GM21576 (cell line): ENCODE data around the gene PNRC2.
"Not testable (repeated sequence)": the region's sequence is repeated elsewhere in the genome, so short reads cannot be mapped to it uniquely, and the experiment has no call there.

Experiments used
- ATAC-seq: cut with Tn5 transposase; IDR thresholded peaks from one replicate; pipeline ENCODE4 v1.9.1; 2021; ENCODE audit warnings: mild to moderate bottlenecking, moderate library complexity; ENCODE audit not compliant: unreplicated experiment

The PNRC2 gene

DNA sequence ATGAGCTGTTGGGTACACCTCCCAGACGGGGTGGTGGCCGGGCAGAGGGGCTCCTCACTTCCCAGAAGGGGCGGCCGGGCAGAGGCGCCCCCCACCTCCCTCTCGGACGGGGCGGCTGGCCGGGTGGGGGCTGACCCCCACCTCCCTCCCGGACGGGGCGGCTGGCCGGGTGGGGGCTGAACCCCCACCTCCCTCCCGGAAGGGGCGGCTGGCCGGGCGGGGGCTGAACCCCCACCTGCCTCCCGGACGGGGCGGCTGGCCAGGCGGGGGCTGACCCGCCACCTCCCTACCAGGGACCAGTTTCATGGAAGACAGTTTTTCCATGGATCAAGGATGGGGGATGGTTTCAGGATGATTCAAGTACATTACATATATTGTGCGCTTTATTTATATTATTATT lies 27.4 kb downstream of the PNRC2 start:
- not testable (repeated sequence) for ATAC-seq

DNA sequence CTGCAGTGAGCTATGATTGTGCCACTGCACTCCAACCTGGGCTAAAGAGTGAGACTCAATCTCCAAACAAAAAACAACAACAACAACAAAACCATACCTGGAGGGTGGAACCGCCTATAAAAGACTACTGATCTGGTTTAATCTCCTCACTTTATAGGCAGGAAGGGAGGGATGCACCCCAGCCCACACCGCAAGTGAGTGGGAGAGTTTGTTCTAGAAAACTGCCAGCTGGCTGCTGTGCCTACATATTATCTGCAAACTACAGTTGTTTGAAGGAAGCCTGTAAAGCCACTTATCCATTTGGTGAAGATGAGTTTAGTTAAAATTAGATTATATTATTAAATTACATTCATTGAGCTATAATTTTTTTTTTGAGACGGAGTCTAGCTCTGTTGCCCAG lies 29.6 kb downstream of the PNRC2 start:
- ATAC-seq = no peak

DNA sequence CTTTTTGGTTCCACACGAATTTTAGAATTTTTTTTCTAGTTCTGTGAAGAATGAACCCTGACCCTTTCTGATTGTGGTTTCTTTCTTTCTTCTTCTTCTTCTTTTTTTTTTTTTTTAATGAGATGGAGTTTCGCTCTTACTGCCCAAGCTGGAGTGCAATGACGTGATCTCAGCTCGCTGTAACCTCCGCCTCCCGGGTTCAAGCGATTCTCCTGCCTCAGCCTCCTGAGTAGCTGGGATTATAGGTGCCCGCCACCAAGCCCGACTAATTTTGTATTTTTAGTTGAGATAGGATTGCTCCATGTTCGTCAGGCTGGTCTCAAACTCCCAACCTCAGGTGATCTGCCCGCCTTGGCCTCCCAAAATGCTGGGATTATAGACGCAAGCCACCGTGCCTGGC lies 32.4 kb downstream of the PNRC2 start:
- ATAC-seq = not testable (repeated sequence)

DNA sequence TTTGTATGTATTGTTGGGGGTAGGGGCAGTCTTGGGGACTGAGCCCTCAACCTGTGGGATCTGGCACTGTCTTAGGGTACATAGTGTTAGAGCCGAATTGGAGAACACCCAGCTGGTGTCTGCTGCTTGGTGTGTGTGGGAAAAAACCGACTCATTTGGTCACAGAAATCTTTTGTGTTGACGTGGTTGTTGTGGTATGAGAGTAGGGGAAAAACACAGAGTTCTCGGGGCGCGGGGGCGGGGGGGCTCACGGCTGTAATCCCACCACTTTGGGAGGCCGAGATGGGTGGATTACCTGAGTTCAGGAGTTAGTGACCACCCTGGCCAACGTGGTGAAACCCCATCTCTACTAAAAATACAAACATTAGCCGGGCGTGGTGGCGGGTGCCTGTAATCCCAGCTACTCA lies 35.8 kb downstream of the PNRC2 start:
- ATAC-seq = no peak

DNA sequence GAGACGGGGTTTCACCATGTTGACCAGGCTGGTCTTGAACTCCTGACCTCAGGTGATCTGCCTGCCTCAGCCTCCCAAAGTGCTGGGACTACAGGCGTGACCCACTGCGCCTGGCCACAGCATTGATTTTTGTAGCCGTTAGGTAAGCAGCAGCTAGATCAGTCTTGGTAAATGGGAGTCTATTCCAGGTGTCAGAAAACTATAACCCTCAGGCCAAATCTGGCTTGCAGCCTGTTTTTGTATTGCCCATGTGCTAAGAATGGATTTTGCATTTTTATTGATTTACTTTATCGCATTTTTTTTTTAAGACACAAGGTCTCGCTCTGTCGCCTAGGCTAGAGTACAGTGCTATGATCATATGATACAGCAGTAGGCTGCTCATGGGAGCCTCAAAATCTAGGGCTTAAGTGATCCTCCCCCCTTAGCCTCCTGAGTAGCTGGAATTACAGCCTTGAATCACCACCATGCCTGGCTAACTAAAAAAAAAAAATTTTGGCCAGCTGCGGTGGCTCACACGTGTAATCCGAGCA lies 37.1 kb downstream of the PNRC2 start:
- no peak for ATAC-seq

DNA sequence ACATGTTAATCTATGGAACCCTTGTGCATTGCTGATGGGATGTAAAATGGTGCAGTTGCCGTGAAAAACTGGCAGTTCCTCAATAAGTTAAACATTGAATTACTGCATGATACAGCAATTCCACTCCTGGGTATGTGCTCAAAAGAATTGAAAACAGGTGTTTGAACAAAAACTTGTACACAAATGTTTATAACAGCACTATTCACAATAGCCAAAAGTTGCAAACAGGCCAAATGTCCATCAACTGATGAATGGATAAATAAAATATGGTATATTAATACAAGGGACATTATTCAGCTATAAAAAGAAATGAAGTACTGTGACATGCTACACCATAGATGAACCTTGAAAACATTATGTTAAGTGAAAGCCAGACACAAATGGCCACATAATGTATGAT lies 38.2 kb downstream of the PNRC2 start:
- no peak for ATAC-seq

DNA sequence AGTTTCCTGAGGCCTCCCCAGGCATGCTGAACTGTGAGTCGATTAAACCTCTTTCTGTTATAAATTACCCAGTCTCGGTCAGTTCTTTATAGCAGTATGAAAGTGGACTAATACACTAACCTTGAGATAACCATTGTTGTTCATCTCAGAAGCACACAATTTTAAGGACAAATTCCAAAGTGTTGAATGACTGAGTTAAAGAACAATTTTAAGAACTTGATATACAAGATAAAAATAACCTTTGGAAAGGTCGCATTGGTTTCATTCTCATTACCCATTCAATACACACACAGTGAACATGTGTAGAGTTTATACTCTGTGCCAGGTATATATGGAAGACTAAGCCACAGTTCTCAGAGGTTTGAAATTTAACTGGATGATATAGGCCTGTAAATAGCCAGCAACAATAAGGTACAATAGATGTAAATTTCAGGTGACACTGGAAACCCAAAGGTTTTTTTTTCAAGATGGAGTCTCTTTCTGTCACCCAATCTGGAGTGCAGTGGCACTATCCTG lies 39.6 kb downstream of the PNRC2 start:
- ATAC-seq = no peak

DNA sequence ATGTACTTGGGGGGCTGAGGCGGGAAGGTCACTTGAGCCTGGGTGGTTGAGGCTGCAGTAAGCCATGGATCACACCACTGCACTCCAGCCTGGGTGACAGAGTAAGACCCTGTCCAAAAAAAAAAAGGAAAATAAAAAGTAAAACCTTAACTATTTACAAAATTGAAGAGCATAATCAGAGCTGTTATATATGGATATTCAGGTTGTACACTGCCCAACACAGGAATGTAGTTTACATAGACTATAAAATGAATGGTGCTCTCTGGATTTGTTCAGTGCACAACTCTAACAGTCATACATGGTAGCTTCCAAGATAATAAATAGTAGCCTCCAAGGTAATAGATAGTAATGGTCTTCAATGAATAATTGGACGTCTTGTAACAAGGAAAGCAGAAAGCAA lies 43.1 kb downstream of the PNRC2 start:
- ATAC-seq = no peak

DNA sequence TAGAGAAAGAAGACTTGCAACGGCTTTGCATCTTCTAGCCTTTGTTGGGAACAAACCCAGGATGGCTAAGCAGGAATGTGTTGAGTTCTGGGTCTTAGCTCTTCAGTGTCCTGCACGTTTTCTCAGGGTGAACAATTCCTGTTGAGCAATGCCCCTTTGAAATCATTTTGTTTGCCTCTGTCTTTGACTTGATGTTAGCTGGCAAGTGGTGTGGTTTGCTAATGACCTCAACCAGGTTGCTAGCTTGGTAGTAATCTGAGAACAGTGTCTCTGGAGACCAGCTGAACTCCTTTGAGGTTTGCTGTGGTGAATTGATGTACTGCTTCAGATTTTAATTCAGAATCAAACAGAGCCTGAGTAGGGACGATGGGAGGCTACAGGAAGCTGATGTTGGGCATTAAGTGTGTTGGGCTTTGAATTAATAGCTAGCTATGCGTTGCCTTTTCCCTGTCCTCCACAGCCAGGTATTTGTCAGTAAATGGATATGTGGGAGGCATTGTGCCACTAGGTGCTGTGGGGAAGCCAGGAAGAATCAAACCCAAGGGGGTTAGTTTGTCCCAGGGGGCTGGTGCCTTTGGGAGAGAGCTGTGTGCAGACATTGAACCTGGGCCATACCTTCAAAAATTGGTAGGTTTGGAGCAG lies 43.8 kb downstream of the PNRC2 start:
- ATAC-seq = no peak

DNA sequence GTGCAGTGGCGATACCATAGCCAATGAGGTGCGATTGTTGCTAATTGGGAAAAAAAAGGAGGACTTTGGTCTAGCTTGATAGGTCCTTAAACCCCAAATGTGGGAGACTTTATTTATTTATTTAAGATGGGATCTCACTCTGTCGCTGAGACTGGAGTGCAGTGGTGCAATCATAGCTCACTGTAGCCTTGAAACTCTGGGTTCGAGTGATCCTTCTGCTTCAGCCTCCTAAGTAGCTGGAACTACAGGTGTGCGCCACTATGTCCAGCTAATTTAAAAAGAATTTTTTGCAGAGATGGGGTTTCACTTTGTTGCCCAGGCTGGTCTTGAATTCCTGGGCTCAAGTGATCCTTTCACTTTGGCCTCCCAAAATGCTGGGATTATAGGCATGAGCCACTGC lies 44.5 kb downstream of the PNRC2 start:
- no peak for ATAC-seq

DNA sequence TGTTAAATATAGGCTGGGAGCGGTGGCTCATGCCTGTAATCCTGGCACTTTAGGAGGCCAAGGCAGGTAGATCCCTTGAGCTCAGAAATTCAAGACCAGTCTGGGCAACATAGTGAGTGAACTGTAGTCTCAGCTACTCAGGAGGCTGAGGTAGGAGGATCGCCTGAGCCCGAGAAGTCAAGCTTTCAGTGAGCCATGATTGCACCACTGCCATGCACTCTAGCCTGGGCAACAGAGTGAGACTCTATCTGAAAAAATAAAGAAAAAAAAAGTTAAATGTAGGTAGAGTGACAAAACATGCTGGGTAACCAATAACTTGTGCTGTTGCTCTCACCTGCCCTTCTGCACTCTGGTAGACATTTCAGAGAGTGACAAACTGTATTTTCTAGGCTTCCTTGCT lies 45.5 kb downstream of the PNRC2 start:
- ATAC-seq = no peak

DNA sequence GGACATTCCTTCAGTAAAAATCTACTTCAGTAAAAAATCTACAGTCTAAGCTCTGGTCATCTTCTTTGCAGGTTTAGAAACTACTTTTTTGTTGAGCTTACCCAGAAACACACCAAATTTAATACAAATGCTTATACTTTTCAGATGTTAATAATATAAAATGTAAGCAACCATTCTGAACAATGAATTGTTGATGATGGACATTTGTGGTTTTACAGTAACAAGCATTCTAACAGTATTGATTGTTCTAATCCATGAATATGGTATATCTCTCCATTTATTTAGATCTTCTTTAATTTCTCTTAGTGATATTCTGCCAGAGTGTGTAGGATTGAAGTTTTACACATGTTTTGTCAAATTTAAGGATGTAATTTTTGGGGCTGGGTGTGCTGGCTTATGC lies 47.5 kb downstream of the PNRC2 start:
- no peak for ATAC-seq

DNA sequence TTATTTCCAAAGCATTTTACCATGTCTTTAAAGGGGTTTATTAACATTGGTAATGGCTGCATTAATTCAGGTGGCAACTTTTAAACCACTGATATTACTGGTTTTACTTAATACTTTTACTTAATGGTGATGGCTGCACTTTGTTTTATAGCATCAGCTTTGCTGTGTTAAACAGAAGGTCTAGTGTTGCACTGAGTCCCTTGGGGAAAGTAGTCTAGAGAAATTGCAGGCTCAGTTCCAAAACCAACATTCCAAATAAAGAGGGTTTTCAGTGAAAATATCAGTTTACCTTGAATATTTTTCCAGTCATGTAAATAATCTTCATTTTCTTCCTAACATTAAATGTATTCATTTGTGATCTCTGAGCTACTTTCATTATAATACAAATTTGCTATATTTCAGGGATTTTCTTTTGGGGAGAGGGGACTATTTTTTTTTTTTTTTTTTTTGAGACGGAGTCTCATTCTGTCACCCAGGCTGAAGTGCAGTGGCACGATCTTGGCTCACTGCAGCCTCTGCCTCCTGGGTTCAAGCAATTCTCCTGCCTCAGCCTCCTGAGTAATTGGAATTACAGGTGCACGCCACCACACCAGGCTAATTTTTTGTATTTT lies 49.1 kb downstream of the PNRC2 start:
- not testable (repeated sequence) for ATAC-seq

DNA sequence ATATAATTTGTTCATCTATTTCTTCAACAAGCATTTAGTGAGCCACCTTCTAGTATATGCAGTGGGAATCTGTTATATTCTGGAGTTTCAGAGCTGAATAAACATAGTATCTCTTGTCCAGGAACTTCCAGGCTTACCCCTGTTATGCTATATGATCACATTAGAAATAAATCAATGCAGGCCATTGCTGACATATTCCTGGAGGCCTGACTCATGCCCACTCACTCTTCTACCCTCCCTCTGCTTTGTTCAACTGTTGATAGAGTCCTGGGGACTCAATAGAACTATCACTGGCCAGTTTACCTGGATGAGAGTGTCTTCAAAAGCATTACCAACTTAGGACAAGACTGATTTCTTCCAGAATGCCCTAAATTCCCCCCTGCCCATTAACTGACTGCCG lies 49.8 kb downstream of the PNRC2 start:
- ATAC-seq = no peak

DNA sequence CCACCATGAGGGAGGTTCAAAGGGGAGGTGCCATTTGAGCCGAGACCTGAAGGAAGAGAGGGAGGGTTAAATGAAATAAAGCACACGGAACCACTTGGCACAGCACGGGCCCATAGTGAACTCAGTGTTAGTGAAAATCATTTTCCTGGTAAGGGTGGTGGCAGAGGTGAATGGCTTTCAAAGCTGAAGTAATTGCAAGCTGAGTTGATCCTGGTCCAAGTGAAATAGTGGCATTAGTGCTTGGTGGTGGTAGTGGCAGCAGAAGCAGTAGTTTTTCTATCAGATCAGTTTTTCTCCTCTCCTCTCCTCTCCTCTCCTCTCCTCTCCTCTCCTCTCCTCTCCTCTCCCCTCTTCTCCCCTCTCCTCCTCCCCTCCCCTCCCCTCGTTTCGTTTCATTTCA lies 51.0 kb downstream of the PNRC2 start:
- no peak for ATAC-seq

DNA sequence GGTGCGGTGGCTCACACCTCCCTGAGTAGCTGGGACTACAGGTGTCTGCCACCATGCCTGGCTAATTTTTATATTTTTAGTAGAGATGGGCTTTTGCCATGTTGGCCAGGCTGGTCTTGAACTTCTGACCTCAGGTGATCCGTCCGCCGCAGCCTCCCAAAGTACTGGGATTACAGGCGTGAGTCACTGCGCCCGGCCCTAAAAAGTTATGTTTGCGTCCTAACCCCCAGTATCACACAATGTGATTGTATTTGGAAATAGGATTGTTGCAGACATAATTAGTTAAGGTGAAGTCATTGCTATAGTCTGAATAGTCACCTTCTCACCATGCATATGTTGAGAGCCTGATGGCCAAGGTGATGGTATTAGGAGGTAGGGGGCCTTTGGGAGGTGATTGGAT lies 53.2 kb downstream of the PNRC2 start:
- not testable (repeated sequence) for ATAC-seq
